ENCODE results near the gene SFXN1. TPM values are rescaled to one million over a fixed set of nuclear protein-coding genes. Genes with fewer than 3 reads are reported as not detected.

Gene SFXN1
- total and polyA plus RNA-seq, 7 donors = 8.6 to 25.0 (median 16.3) TPM

GRCh38 chr5:175508896-175509295, 30.5 kb downstream of the SFXN1 start:
- Histone ChIP-seq H3K27me3 (ENCODE audit: insufficient read depth in 3 of 3, low read length in 2 of 3) (no peaks in the 10 kb centered on the region), H3K4me3 (no peak overlapping the region), H3K4me1 (no peaks in the 10 kb centered on the region), H3K36me3 (ENCODE audit: insufficient read depth in 1 of 2, low read depth in 1 of 2) (peaks cover 3 to 55% of the 10 kb centered on the region in 2 donors), H3K27ac (no peak overlapping the region), H3K9me3 (no peaks in the 10 kb centered on the region)
- DNase-seq (no peak), ATAC-seq (no peak)
- TF ChIP-seq CTCF (IDR thresholded peaks at IDR 0.05) = no peak
- intact Hi-C loops (cut with DNase I) = no loop called here
- 92 to 96% (median 93%) methylated on average over 2 of the region's 2 CpGs for WGBS, 3 donors

GRCh38 chr5:175513297-175513696, 34.9 kb downstream of the SFXN1 start:
- DNase-seq (no peak), ATAC-seq (no peak)
- Histone ChIP-seq H3K9me3 (no peaks in the 10 kb centered on the region), H3K27ac (no peak overlapping the region), H3K4me3 (no peak overlapping the region), H3K36me3 (ENCODE audit: insufficient read depth in 1 of 2, low read depth in 1 of 2) (peaks cover 5 to 99% of the 10 kb centered on the region in 2 donors), H3K4me1 (no peaks in the 10 kb centered on the region), H3K27me3 (ENCODE audit: insufficient read depth in 3 of 3, low read length in 2 of 3) (no peaks in the 10 kb centered on the region)
- intact Hi-C loops (cut with DNase I) = no loop called here
- WGBS, 3 donors = 97 to 98% (median 97%) methylated on average over 13 of the region's 13 CpGs
- no peak for TF ChIP-seq CTCF (IDR thresholded peaks at IDR 0.05)

- no peak for ATAC-seq
- no peaks in the 10 kb centered on the region for H3K9me3 ChIP-seq
- 90 to 97% (median 92%) methylated on average over 7 of the region's 7 CpGs for WGBS, 3 donors
- H3K4me3 ChIP-seq = no peak overlapping the region
- no peaks in the 10 kb centered on the region for H3K4me1 ChIP-seq
- H3K27me3 ChIP-seq (ENCODE audit: insufficient read depth in 3 of 3, low read length in 2 of 3) = no peaks in the 10 kb centered on the region
- intact Hi-C loops (cut with DNase I) = no loop called here
- TF ChIP-seq CTCF (IDR thresholded peaks at IDR 0.05) = no peak
- H3K27ac ChIP-seq = no peak overlapping the region
- H3K36me3 ChIP-seq (ENCODE audit: insufficient read depth in 1 of 2, low read depth in 1 of 2) = peaks cover 5 to 100% of the 10 kb centered on the region in 2 donors
- DNase-seq = no peak
These were observed 35.4 kb downstream of the SFXN1 start for GRCh38 chr5:175513726-175514125.

GRCh38 chr5:175516933-175517823, 38.8 kb downstream of the SFXN1 start:
- Histone ChIP-seq H3K27me3 (ENCODE audit: insufficient read depth in 3 of 3, low read length in 2 of 3) (no peaks in the 10 kb centered on the region), H3K4me3 (no peak overlapping the region), H3K9me3 (no peaks in the 10 kb centered on the region), H3K4me1 (no peaks in the 10 kb centered on the region), H3K27ac (no peak overlapping the region), H3K36me3 (ENCODE audit: insufficient read depth in 1 of 2, low read depth in 1 of 2) (peaks cover 3 to 95% of the 10 kb centered on the region in 2 donors)
- WGBS, 3 donors = 97 to 98% (median 98%) methylated on average over 10 of the region's 10 CpGs
- no peak for TF ChIP-seq CTCF (IDR thresholded peaks at IDR 0.05)
- DNase-seq (no peak), ATAC-seq (no peak)
- intact Hi-C loops (cut with DNase I) = no loop called here

All from psoas muscle (tissue), 8 donors.